Measurements from ENCODE around the gene MRPL24.

The MRPL24 gene

DNA sequence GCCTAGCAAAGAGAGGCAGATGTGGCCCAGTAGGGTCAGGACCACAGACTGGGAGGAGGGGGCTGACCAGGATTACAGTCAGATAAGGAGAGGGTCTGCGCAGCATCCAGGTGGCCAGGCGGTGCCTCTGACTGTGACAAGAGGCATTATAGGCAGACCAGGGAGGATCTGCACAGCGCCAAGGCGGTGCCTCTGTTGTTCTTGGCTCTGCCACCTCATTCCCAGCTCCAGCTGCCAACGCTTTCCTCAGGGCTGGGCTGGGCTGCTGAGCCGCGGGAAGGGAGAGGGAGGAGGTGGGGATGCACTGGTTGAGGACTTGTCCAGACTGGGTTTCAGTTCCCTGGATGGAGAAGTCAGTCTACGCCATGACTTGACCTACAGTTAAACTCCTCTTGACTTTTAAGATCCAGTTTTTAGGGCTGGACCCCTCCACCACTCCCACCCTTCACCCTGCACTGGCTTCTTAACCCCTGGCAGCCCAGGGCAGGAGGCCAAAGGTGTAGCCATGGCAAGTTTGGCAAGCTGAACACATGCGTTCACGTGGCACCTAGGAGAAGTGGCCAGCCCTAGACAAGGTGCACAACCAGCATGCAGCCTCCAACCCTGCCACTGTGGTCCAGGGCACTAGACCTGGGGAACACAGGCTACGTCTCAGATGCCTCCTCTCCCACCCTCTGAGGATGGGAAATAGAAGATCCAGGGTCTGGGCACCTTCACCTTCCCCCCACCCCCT, 31.0 kb downstream of the MRPL24 start:
- no peak for DNase-seq (ENCODE audit: low read depth in 2 of 2)

DNA sequence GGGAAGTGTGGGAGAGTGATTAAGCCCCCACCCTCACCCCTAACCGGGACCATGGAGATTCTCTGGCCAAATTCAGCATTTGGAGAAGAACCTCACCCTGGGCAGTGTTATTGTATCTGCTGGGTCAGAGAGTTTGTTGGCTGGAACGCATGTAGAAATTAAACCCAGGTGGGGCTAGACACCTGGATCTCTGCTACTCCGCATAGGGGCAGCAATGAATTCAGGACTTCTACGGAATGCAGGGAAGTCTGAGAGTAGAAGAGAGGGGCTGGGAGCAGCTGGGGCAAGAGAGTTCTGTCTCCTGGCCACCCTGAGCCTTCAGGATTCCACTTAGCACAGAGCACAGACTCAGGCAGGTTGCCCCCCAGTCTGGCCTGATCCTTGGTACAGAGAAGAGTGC, 31.9 kb downstream of the MRPL24 start:
- no peak for DNase-seq (ENCODE audit: low read depth in 2 of 2)

DNA sequence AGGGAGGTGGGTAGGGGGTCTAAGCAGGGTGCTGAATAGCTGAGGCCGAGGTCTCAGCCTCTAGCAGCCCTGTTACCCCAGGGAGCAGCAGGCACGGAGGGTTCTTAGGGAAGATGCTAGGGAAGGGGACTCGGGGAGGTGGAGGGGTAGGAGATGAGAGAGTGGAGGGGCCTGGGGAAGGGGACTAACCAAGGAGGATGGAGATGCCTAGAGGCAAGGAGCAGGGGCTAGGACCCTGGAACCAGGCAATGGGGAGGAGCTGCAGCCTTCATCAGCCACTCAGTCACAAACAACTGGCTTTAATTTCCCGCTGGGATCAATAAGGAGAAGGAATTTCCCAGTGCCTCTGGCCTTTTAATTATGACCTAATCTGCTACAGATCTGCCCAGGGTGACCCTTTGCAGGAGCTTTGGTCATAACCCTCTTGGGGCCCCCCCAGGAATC, 32.6 kb downstream of the MRPL24 start:
- DNase-seq (ENCODE audit: low read depth in 2 of 2) = no peak

DNA sequence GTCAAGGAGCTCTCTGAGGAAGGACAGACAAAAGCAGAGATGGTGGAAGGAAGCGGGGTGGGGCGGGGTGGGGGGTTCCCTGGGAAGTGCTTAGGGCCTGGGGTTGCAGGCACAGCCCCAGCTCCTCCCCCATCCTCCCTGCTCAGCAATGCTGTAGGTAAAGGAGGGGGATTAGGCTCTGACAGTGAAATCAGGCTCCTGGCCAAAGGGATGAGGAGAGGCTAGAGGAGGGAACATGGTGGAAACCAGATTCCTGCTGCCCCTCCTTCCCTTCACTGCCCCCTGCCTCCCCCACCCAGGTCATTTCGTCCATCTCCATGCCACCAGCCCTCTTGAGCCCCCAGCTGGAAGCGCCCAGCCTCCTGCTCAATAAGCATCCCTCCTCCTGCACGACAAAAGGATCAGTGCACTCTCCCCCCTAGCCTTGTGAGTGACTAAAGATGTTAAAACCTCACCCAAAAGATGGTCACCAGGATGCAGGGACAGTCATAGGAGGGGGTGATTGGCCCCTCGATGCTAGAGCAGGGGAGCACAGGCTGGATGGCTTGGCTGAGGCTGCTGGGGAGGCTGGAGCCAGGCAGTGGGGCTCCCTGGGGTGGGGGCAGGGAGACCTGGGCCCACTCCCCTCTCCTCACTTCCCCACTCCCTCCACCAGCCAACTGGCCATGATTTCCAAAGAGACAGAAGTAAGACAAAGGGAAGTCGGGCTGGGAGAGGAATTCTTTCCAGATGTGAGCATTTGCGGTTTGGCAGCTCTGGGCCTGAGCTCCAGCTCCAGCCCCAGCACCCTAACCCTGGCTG, 33.3 kb downstream of the MRPL24 start:
- DNase-seq (ENCODE audit: low read depth in 2 of 2) = no peak

DNA sequence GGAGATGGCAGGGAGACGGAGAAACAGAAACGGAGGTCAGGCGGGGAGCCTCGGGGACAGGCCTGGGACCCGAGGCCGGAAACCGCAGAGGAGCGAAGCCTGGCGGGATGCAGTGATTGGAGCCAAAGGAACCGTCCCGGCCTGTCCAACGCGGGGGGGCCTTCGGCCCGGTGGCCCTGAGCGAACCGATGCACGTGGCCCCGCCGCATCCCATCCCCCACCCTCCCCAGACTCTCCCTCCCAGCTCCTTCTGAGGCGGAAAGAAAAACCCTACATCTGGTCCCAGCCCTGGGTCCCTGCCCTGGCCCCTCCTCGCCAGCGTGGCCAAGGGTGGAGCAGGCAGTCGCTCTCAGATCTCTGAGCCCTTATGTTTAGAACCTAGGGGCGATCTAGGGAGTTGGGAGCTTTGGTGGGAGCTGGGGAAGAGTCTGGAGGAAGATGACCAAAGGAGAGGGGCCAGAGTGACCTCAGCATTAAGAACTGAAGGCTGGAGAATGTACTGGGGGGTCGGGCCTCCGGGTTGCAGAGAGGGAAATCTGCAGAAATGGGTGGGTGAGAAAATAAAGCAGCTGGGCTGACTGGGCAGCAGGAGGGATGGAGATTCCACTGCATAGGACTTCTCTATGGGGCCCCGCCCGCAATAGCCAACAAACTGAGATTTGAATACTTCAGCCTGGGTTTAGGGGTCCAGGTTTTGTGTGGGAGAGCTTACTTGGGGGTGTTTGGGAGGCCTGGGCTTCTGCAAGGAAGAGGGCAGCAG, 34.1 kb downstream of the MRPL24 start:
- DNase-seq (ENCODE audit: low read depth in 2 of 2) = no peak

DNA sequence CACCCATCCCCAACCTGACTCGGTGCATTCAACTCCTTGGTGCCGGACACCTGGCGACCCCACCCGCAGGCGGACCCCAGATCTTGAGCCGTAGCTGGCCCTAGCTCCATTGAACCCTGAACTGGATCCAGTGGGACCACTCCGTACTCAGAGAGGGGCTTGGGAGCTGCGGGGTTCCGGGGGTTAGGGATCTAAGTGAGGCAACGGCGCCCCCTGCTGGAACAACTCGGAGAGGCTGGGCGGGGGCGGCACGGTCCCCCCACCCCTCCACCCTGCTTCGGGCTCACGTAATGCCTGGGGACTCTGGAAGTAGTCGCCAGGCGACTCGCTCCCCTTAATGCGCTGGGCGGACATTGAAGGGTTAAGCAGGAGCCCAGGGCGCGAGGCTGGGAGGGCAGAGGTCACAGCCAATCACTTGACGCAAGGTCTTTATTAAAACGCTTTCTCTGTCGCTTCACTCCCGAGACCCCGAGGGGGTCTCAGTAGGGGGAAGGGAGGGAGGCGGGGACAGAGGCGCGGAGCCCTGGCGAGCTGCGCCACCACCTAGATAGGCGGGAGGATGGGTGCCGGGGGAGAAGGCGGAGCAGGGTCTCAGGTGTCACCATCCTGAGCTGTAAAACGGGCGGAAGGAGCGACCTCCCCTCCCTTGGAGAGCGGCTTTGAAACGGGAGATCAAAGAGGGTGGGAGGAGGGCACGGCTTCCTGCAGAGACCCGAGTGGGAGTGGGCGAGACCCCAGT, 34.8 kb downstream of the MRPL24 start:
- DNase-seq (ENCODE audit: low read depth in 2 of 2) = peak; percentile 39 to 71

DNA sequence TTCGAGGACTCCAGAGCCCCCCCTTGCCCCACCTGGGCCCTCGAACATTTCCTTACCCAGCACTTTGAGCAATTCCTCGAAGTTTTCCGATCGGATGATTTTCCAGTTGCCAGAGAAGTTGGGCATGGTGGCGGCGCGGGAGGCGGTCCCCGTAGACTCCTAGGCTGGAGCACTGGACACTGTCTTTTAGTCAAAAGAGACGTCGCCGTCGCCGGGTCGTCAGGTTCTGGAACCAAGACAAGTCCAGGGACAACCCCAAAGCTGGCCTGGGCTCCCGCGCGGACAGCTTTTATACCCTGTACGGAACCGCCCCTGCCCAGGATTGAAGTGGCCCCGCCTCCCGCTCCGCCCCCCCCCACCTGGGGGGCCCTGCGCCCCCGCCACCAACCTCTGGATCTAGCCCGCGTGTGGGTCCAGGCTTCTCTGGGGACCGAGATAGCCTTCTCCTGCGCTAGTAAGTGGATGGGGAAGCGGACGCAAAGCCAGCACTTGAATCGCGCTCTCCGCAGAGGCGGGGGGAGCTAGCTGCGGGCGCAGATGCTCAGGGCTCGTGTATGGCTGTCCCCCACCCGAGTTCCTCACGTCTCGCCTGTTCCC, 35.5 kb downstream of the MRPL24 start, which contains the start of gene CRABP2:
Gene CRABP2, minus strand, starts transcription at position 263 of the 597 bp plus-strand sequence. Its CDS starts 137 bp downstream, at position 126.
- DNase-seq (ENCODE audit: low read depth in 2 of 2) = no peak

DNA sequence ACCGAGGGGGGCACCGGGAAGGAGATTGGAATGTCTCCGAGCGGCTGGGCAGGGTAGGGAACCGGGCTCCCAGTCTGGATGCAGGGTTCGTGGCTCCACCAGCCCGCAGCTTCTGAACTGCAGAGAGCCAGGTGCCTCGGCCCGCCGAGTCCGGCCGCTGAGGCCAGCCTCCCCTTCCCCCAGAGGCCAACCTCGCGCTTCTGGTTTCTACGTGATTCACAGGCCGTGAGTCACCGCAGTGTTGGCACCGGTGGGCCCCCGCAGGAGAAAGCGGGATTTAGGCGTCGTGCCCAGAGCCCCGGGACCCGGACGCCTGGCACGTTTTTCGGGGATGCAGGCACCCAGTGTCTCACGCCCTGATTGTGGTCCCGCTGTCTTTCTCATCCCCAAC, 36.0 kb downstream of the MRPL24 start:
- DNase-seq (ENCODE audit: low read depth in 2 of 2) = peak in 1 of 2 donors; percentile 49

DNA sequence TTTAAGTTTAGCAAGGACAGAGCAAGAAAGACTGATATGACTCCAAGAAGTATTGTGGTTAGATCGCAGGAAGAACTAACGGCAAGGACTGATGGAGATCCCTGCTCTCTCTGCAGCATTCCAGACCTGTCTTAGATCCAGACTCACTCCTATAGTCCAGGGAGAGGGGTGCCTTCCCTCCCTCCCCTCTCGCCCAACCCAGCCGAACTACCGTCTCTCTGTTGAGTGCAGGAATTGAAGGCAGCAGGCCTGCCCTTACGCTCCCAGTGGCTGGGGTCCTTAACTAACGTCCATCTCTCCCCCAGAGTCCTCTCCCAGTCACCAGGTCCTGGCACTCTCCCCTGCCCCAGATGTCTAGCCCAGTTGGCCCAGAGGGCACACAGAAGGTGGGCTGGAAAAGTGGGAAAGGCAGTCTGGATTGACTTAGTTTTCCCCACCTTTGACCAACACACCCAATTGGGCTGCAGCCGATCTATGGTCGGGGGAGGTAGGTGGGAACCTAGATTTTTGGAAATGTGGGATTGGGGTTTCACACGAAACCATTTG, 36.6 kb downstream of the MRPL24 start:
- no peak for DNase-seq (ENCODE audit: low read depth in 2 of 2)

DNA sequence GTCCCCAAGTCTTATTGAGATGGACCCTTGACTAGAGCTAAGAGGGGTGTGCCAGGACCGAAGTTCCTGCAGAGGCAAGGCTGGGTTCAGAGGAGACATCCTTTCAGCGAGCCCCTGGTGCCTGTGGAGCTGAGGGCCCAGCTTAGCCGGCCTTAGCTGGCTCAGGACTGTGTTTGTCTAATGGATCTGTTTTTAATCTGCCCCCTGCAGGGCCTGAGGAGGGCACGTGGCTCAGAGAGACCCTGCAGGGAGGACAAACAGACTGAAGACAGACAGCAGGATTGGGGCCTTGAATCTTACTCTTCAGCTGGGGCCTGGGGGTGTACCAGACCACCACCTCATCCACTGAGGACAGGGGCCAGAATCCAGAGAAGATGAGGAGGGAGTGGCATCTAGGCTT, 37.1 kb downstream of the MRPL24 start:
- DNase-seq (ENCODE audit: low read depth in 2 of 2) = no peak

DNA sequence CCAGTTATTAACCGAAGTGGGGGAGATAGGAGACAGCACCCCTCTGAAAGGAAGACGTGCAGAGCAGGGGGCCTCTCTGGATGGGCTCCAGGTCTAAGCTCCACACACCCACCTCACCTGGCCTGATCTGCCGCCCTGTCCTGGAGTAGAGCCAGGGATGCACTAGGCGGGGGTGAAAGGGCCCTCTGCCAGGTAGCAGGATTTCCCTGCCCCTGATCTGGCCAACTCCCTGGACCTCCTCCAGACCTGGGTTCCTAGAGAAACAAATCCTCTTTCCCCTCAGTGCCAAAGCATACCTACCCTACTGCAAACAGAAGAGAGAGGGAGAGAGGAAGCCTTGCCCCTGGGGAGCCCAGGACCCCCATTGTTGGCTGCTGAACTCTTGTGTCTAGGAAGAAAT, 37.6 kb downstream of the MRPL24 start:
- no peak for DNase-seq (ENCODE audit: low read depth in 2 of 2)

DNA sequence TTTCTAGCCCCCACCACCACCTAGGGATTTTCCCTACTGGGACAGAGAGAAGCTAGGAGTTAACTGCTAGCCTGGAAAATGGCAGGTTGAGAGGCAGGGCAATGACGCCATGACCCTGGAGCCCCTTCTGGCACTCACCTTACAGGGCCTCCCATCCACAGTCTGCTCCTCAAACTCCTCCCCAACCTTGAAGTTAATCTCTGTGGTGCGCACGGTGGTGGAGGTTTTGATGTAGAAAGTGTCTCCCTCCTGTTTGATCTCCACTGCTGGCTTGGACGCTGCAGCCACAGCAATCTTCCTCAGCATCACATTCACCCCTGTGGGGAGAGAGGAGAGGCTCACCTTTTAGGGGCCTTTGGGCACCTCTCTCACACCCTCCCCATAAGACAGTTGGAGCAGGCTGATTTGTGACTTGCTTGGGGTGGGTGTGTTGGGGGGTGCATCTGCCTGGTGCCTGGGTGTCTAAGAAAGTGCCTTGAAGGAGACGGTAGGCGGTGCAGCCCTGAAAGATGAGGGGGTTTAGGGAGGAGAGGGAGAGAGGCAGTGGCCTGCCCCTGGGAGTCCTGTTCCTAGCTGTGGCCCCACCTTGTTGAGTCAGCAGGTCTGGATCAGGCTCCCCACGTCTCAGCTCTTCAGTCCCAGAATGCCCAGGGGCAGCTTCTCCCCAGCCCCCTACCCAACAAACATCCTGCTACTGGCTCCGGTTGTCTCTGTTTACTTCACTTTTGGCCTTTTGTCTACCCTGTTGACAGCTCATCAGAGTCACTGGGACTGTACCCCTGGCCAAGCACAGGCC, 40.0 kb downstream of the MRPL24 start:
- no peak for DNase-seq (ENCODE audit: low read depth in 2 of 2)

DNA sequence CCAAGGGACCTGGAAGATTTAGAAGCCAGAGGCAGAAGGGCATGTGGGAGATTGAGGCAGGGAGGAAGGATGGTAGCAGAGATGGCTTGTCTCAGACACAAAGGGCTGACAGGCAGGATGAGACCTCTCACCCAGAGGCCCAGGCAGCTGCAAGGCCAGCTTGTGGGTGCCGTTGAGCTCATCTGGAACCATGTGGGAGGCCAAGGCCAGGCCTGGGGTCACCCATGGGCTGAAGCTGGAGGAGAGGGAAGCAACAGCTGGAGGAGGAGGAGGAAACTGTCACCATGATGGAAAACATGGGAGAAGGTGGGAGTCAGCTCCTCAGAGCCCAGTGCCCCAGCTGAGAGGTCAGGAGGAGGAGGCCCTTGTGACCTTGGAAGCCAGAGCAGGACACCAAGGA, 41.9 kb downstream of the MRPL24 start:
- DNase-seq (ENCODE audit: low read depth in 2 of 2) = no peak

DNA sequence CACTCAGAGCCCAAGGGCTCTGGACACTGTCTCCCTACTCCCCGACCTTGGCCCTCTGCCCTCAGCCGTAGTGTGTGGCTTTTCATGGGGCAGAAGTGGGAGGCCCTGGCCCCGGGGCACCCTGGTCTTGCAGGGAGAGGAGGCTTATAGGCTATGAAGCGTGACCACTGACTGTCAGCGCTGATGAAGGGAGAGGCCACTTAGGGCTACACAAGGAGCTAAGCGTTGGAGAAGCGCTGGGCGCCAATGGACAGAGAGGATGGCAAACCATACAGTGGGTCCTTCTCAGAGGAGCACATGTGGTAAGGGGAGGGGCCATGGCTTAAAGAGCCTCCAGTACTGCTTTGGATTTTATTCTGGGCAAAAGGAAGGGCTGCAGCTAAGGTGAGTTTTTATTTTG, 43.4 kb downstream of the MRPL24 start:
- DNase-seq (ENCODE audit: low read depth in 2 of 2) = no peak

DNA sequence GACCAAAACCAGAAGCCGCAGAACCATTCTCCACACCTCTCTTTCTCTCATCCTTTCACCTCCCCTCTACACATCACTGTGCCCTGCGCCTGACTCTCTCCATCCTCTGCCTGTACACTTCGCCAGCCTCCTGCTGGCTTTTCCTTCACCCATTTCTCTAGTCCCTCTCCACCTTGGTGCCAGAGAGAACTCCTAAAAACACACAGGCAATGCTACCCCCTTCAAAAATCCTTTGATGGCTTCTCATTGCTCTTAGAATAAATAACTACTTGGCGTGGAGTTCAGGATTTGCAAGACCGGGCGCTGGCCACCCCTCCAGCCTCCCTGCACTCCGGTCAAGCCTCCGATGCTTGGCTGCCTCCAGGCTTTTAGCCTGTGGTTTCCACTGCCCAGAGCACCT, 44.1 kb downstream of the MRPL24 start:
- no peak for DNase-seq (ENCODE audit: low read depth in 2 of 2)

DNA sequence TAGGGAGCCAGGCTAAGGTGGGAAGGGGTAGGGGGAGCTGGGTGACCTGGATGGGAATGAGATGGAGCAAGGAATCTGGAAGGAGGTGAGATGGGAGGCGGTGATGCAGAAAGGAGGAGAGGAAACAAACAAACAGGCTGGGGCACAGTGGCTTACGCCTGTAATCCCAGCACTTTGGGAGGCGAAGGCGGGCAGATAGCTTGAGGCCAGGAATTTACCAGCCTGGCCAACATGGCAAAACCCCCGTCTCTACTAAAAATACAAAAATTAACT, 46.3 kb downstream of the MRPL24 start:
- no peak for DNase-seq (ENCODE audit: low read depth in 2 of 2)

DNA sequence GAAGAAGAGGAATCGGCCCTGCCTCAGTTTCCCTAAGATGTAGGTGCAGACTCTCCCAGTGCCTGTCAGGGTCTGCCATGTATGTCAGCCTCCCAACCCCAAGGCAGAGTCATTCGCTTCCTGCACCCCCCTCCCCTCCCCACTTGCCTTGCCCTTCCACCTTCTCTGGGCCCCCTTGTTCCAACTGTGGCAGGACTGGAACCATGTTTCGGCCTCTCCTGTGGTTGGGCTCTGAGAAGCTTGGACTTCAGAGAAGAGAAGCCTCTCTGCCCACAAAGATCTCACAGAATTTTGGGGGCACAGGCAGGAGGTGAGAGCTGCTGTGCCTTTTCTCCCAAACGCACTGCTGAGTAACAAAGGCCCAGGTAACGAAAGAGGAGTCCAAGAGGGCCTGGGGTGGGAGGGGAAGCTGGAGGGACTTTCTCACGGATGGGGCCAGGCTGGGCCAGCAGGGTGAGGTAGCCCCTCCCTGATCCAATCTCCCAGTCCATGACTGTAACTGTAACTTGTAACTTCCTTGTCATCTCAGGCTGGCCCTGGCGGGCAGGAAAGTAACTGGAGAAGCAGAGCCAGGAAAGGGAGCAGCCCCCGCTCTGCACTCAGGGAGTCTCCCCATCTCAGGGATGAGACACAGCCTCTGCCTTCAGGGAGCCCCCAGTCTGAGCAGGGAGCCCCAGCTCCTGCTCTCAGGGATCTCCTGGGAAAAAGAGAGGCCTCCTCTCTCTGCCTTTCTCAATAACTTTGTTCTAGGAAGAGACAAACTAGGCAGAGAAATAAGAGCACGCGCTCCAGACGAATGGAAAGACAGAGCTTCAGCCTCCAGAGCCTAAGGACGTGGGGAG, 46.8 kb downstream of the MRPL24 start:
- DNase-seq (ENCODE audit: low read depth in 2 of 2) = no peak

DNA sequence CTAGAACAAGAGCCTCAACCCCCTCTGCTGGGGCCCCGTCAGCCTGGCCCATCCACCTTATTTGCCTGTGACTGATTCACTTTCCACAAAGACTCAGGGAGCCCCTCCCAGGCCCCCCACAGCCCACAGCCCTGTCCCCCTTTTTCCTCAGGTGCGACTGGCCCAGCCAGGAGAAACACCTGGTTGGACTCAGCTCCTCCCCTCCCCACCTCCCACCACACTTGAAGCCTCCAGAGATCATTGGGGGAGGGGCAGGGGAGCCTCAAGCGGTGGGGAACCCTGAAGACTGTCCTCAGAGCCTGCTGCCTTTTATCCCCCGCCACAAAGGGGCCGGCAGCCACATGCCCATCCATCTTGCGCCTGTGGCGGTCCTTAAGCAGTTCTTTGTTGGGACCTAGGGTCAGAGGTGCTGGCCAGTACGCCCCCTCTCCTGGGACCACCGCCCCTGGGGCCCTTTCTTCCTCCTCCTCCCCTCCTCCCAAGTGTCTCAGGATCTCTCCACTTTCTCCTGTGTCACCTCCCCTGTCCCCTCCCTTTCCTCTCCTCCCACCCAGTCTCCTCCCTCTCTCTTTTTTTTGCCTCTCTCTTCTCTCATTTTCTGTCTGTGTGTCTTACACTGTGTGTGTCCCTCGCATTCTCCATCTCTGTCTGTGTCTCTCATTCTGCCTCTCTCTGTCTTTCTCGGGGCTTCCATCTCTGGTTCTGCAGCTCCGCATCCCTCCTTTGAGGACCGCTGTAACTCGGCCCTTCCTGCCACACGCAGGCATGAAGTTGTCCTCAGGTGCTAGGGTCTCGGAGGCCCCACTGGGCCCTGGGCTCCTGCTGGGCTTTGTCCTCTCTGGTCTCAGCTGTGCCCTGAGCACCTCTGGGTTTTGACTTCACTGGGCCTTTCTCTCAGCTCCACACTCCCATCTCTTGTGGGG, 47.7 kb downstream of the MRPL24 start:
- no peak for DNase-seq (ENCODE audit: low read depth in 2 of 2)

Measured in stimulated activated CD4-positive, alpha-beta T cell treated with anti-CD3 and anti-CD28 coated beads, Interleukin-15, amount 100 ng/mL, for 48 hours (primary cell).